Stomach (tissue), 9 donors: ENCODE results near the gene PLCG2. TPM values are rescaled to one million over a fixed set of nuclear protein-coding genes. Genes with fewer than 3 reads are reported as not detected.

Experiments used
- DNase-seq, 2 donors: peaks; one replicate each; pipeline versions ENCODE4 v3.0.0 to v3.0.0-alpha.2; 2013 to 2019
- H3K27ac ChIP-seq, 5 donors: fragments of 200-600 bp in 4 of 5; sonication (generic) in 4 of 5; one replicate each; pipeline ENCODE4 v1.5.1; 2013 to 2019; ENCODE audit warnings: mild to moderate bottlenecking in 1 of 5, moderate library complexity in 1 of 5
- H3K27me3 ChIP-seq, 3 donors: fragments of 200-600 bp; sonication (generic); one replicate each; pipeline ENCODE4 v1.5.1; 2017 to 2019; ENCODE audit warnings: mixed run types in 1 of 3
- H3K36me3 ChIP-seq, 4 donors: fragments of 200-600 bp; sonication (generic); 1 replicate in 3 of 4; 2 replicates in 1 of 4; pipeline ENCODE4 v1.5.1; 2016 to 2019
- H3K4me1 ChIP-seq, 4 donors: fragments of 200-600 bp; sonication (generic); one replicate each; pipeline ENCODE4 v1.5.1; 2016 to 2019
- H3K4me3 ChIP-seq, 4 donors: fragments of 200-600 bp; sonication (generic) in 3 of 4; one replicate each; pipeline ENCODE4 v1.5.1; 2016 to 2019; ENCODE audit warnings: mild to moderate bottlenecking in 1 of 4
- H3K9me3 ChIP-seq, 4 donors: fragments of 200-600 bp; sonication (generic); one replicate each; pipeline ENCODE4 v1.5.1; 2016 to 2019
- EP300 ChIP-seq: sonication (generic); formaldehyde crosslinking; IDR thresholded peaks from one replicate; pipeline ENCODE4 v1.6.1; 2017; ENCODE audit warnings: antibody characterized with exemption
- POLR2A ChIP-seq, 4 donors: fragments of 450-650 bp; IDR thresholded peaks; one replicate each; pipeline ENCODE4 v1.6.1; 2016; ENCODE audit warnings: antibody characterized with exemption in 4 of 4, control low read depth in 2 of 4, mild to moderate bottlenecking in 1 of 4, moderate library complexity in 1 of 4
- POLR2AphosphoS5 ChIP-seq, 3 donors: sonication (generic); formaldehyde crosslinking; IDR thresholded peaks; one replicate each; pipeline ENCODE4 v1.6.1; 2016; ENCODE audit warnings: antibody characterized with exemption in 3 of 3
- WGBS, 5 donors: extraction: QIAGEN DNeasy Blood & Tissue Kit in 3 of 5; methylation state at CpG; one replicate each; pipeline versions ENCODE4 v1.1.5 to v1.1.7; 2013 to 2018; 5-methylcytosine and 5-hydroxymethylcytosine counted together
- intact Hi-C: fragments of 100-400 bp; cut with DNase I; formaldehyde crosslinking; loops from one replicate; pipeline ENCODE4 v1.15.1; 2023; ENCODE audit warnings: low total_unique reads
- polyA plus RNA-seq, 3 donors: library from polyadenylated mRNA; stranded (reverse); fragments of 200-250 nt; gene quantifications; one replicate each; pipeline ENCODE4 v1.2.3, GENCODE V29; 2013
- total RNA-seq, 5 donors: library from RNA; depleted of rRNA; stranded (reverse); fragments of >200 nt; gene quantifications; one replicate each; pipeline versions ENCODE4 v1.1.0 to v1.2.3, GENCODE V29; 2014 to 2016
- TF ChIP-seq, protein P1 (sequence below), 7 experiments: fragments of 450-650 bp in 4 of 7; fragments of 200-600 bp in 3 of 7; sonication (generic) in 3 of 7; IDR thresholded peaks; one replicate each; pipeline ENCODE4 v1.5.1; 2016 to 2019; ENCODE audit warnings: antibody characterized with exemption in 7 of 7, control low read depth in 2 of 7, mild to moderate bottlenecking in 1 of 7
- donor health status: healthy with polysubstance abuse.
- donor health status: Bipolar disorder and iron deficiency.
- donor health status: healthy.

Gene PLCG2
- total and polyA plus RNA-seq, 8 donors, result 0.87 to 68.5 (median 11.1) TPM

GRCh38 chr16:81987706-81988105, 208.6 kb downstream of the PLCG2 start:
- Histone ChIP-seq H3K4me1 (no peaks in the 10 kb centered on the region), H3K27ac (peak overlapping the region in 3 of 5 donors; percentile 9 to 63 (median 19)), H3K4me3 (no peak overlapping the region), H3K27me3 (no peaks in the 10 kb centered on the region), H3K36me3 (no peaks in the 10 kb centered on the region), H3K9me3 (no peaks in the 10 kb centered on the region)
- 58 to 74% (median 65%) methylated on average over 5 of the region's 5 CpGs for WGBS, 5 donors
- TF ChIP-seq POLR2AphosphoS5 (IDR thresholded peaks at IDR 0.05) (peak in 1 of 3 donors; percentile 65), EP300 (no peak)
- intact Hi-C loops, result no loop called here
- DNase-seq, result peak; percentile 48 to 71

DNA sequence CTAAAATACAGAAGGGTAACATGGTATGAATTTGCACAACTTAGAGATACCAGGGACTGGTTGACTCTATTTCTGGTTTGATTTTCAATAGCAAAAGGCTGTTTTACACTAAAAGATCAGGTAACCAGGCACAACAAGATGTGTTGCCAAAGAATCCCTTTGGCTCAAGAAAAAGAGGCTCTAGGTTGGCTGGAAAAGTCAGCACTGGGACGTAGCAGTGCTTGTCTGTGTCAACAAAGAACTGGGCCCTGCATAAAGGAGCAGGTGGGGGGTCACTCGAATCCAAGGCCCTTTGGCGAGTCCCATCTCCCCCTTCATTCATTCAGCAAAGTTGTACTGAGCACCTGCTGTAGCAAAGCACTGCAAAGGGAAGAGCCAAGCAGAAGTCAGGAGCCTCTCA, 213.8 kb downstream of the PLCG2 start:
- Histone ChIP-seq H3K4me1 (peaks cover 0 to 22% (median 10%) of the 10 kb centered on the region in 4 donors), H3K9me3 (no peaks in the 10 kb centered on the region), H3K27me3 (no peaks in the 10 kb centered on the region), H3K36me3 (peaks cover 0 to 6% (median 0%) of the 10 kb centered on the region in 4 donors), H3K4me3 (no peak overlapping the region), H3K27ac (no peak overlapping the region)
- TF ChIP-seq POLR2AphosphoS5 (IDR thresholded peaks at IDR 0.05) (no peak), EP300 (no peak), POLR2A (IDR thresholded peaks at IDR 0.05) (no peak)
- TF ChIP-seq, protein P1, sequence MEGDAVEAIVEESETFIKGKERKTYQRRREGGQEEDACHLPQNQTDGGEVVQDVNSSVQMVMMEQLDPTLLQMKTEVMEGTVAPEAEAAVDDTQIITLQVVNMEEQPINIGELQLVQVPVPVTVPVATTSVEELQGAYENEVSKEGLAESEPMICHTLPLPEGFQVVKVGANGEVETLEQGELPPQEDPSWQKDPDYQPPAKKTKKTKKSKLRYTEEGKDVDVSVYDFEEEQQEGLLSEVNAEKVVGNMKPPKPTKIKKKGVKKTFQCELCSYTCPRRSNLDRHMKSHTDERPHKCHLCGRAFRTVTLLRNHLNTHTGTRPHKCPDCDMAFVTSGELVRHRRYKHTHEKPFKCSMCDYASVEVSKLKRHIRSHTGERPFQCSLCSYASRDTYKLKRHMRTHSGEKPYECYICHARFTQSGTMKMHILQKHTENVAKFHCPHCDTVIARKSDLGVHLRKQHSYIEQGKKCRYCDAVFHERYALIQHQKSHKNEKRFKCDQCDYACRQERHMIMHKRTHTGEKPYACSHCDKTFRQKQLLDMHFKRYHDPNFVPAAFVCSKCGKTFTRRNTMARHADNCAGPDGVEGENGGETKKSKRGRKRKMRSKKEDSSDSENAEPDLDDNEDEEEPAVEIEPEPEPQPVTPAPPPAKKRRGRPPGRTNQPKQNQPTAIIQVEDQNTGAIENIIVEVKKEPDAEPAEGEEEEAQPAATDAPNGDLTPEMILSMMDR (IDR thresholded peaks at IDR 0.05), result no peak
- DNase-seq, result no peak
- intact Hi-C loops, result no loop called here
- WGBS, 5 donors, result 60 to 77% (median 72%) methylated on average over 3 of the region's 3 CpGs

DNA sequence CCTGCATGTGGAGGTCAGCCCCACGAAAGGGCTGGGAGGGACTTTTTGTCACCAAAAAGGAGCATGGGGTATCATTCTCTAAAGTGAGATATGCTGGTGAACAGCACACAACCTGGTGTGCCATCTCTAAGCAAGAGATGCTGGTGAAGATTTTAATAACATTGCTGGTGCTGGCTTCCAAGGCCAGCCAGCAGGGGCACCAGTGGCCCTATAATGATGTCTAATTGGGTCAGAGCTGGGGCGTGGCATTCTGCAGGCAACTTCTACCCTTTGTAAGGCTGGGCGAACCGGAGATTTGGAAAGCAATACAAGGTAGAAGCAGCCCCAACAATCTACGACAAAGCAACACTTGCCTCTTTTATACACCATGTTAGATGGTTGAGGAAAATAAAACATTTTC, 215.4 kb downstream of the PLCG2 start:
- Histone ChIP-seq H3K9me3 (no peaks in the 10 kb centered on the region), H3K27me3 (no peaks in the 10 kb centered on the region), H3K27ac (no peak overlapping the region), H3K4me1 (peaks cover 0 to 25% (median 10%) of the 10 kb centered on the region in 4 donors), H3K36me3 (peaks cover 2 to 17% (median 5%) of the 10 kb centered on the region in 4 donors), H3K4me3 (no peak overlapping the region)
- intact Hi-C loops, result no loop called here
- no peak for DNase-seq
- TF ChIP-seq POLR2A (IDR thresholded peaks at IDR 0.05) (no peak), POLR2AphosphoS5 (IDR thresholded peaks at IDR 0.05) (no peak), EP300 (no peak)
- TF ChIP-seq, protein P1 (IDR thresholded peaks at IDR 0.05), result peak in 1 of 7 experiments; percentile 12
- WGBS, 5 donors, result 85 to 89% (median 86%) methylated on average over 5 of the region's 5 CpGs

- Histone ChIP-seq H3K4me1 (peaks cover 0 to 25% (median 10%) of the 10 kb centered on the region in 4 donors), H3K4me3 (no peak overlapping the region), H3K36me3 (peaks cover 9 to 29% (median 16%) of the 10 kb centered on the region in 4 donors), H3K27me3 (no peaks in the 10 kb centered on the region), H3K27ac (peak overlapping the region in 2 of 5 donors; percentile 48 to 61), H3K9me3 (no peaks in the 10 kb centered on the region)
- intact Hi-C loops, result no loop called here
- DNase-seq, result no peak
- TF ChIP-seq POLR2A (IDR thresholded peaks at IDR 0.05) (no peak), EP300 (no peak), POLR2AphosphoS5 (IDR thresholded peaks at IDR 0.05) (no peak)
- TF ChIP-seq, protein P1 (IDR thresholded peaks at IDR 0.05), result no peak
- 50 to 61% (median 56%) methylated on average over 3 of the region's 3 CpGs for WGBS, 5 donors
These were observed 216.6 kb downstream of the PLCG2 start for GRCh38 chr16:81995651-81996050.
